ENCODE measurements around the gene MLLT3. TPM values are rescaled to one million over a fixed set of nuclear protein-coding genes. Genes with fewer than 3 reads are reported as not detected.

Gene MLLT3
- total RNA-seq, 1 experiment from 2014 or later: 7.0 TPM

GRCh38 chr9:20477940-20478620 lies 144.2 kb downstream of the MLLT3 start:
- ATAC-seq (peak; percentile 67), DNase-seq (ENCODE audit: low spot score) (no peak)
- Mint-ChIP-seq H3K9me3 (no peaks in the 10 kb centered on the region), H3K4me3 (no peak overlapping the region), H3K27me3 (ENCODE audit: low read depth) (no peaks in the 10 kb centered on the region), H3K36me3 (no peaks in the 10 kb centered on the region), H3K27ac (peak overlapping the region; percentile 22; the same call in 1 of the 2 replicates), H3K4me1 (peaks cover 47% of the 10 kb centered on the region)
- TF ChIP-seq ATF1 (CRISPR knock-in tag; IDR thresholded peaks at IDR 0.05): no peak
- TF ChIP-seq, protein P1, sequence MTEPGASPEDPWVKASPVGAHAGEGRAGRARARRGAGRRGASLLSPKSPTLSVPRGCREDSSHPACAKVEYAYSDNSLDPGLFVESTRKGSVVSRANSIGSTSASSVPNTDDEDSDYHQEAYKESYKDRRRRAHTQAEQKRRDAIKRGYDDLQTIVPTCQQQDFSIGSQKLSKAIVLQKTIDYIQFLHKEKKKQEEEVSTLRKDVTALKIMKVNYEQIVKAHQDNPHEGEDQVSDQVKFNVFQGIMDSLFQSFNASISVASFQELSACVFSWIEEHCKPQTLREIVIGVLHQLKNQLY (CRISPR knock-in tag; IDR thresholded peaks at IDR 0.05): no peak
- TF ChIP-seq, protein P2, sequence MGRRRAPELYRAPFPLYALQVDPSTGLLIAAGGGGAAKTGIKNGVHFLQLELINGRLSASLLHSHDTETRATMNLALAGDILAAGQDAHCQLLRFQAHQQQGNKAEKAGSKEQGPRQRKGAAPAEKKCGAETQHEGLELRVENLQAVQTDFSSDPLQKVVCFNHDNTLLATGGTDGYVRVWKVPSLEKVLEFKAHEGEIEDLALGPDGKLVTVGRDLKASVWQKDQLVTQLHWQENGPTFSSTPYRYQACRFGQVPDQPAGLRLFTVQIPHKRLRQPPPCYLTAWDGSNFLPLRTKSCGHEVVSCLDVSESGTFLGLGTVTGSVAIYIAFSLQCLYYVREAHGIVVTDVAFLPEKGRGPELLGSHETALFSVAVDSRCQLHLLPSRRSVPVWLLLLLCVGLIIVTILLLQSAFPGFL (CRISPR knock-in tag; IDR thresholded peaks at IDR 0.05; ENCODE audit: borderline replicate concordance): no peak
- no peak for TF ChIP-seq MAX (CRISPR knock-in tag; IDR thresholded peaks at IDR 0.05)
- TF ChIP-seq EMX1 (CRISPR knock-in tag; IDR thresholded peaks at IDR 0.05): no peak
- TF ChIP-seq, protein P3, sequence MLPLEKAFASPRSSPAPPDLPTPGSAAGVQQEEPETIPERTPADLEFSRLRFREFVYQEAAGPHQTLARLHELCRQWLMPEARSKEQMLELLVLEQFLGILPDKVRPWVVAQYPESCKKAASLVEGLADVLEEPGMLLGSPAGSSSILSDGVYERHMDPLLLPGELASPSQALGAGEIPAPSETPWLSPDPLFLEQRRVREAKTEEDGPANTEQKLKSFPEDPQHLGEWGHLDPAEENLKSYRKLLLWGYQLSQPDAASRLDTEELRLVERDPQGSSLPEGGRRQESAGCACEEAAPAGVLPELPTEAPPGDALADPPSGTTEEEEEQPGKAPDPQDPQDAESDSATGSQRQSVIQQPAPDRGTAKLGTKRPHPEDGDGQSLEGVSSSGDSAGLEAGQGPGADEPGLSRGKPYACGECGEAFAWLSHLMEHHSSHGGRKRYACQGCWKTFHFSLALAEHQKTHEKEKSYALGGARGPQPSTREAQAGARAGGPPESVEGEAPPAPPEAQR (CRISPR knock-in tag; IDR thresholded peaks at IDR 0.05): no peak
- no peak for TF ChIP-seq ZNF512 (CRISPR knock-in tag; IDR thresholded peaks at IDR 0.05; ENCODE audit: borderline replicate concordance)
- no peak for TF ChIP-seq E2F4 (CRISPR knock-in tag; IDR thresholded peaks at IDR 0.05; ENCODE audit: borderline replicate concordance, low read depth)
- TF ChIP-seq CREM (CRISPR knock-in tag; IDR thresholded peaks at IDR 0.05): no peak
- TF ChIP-seq, protein P4, sequence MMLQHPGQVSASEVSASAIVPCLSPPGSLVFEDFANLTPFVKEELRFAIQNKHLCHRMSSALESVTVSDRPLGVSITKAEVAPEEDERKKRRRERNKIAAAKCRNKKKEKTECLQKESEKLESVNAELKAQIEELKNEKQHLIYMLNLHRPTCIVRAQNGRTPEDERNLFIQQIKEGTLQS (CRISPR knock-in tag; conservative IDR thresholded peaks at IDR 0.05): no peak
- TF ChIP-seq, protein P5, sequence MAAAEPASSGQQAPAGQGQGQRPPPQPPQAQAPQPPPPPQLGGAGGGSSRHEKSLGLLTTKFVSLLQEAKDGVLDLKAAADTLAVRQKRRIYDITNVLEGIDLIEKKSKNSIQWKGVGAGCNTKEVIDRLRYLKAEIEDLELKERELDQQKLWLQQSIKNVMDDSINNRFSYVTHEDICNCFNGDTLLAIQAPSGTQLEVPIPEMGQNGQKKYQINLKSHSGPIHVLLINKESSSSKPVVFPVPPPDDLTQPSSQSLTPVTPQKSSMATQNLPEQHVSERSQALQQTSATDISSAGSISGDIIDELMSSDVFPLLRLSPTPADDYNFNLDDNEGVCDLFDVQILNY (CRISPR knock-in tag; IDR thresholded peaks at IDR 0.05): no peak
- TF ChIP-seq ZNF671 (CRISPR knock-in tag; IDR thresholded peaks at IDR 0.05): no peak
- TF ChIP-seq ATF6 (CRISPR knock-in tag; IDR thresholded peaks at IDR 0.05): no peak
- ChIA-PET CTCF (interaction anchor here (2.2 kb wide), 1 partner anchor 47 kb away, joined by 9 read pairs; no protein-coding TSS in a partner anchor), POLR2A (interaction anchor here (0.8 kb wide), 1 partner anchor 17 kb away, joined by 4 read pairs; no protein-coding TSS in a partner anchor)
